ENCODE data around the gene LPIN2. TPM values are rescaled to one million over a fixed set of nuclear protein-coding genes. Genes with fewer than 3 reads are reported as not detected.

Gene LPIN2
- total RNA-seq, 2 donors from 2014 or later: 57.8 to 80.3 TPM

- no peaks in the 10 kb centered on the region for H3K9me3 Mint-ChIP-seq
- H3K27me3 Mint-ChIP-seq: no peaks in the 10 kb centered on the region
- peak overlapping the region; percentile 82 for H3K4me3 Mint-ChIP-seq
- no peak for DNase-seq (ENCODE audit: low spot score)
- peak overlapping the region; percentile 86 to 95 for H3K27ac Mint-ChIP-seq
- H3K36me3 Mint-ChIP-seq: no peaks in the 10 kb centered on the region
- ATAC-seq: peak; percentile 2 to 31
- peaks cover 59 to 77% of the 10 kb centered on the region in 2 donors for H3K4me1 Mint-ChIP-seq (ENCODE audit: low read depth in 2 of 2)
These were observed 34.7 kb downstream of the LPIN2 start for GRCh38 chr18:2978208-2978607.

- Mint-ChIP-seq H3K36me3 (no peaks in the 10 kb centered on the region), H3K27ac (peak overlapping the region; percentile 86 to 95), H3K27me3 (no peaks in the 10 kb centered on the region), H3K9me3 (no peaks in the 10 kb centered on the region), H3K4me1 (ENCODE audit: low read depth in 2 of 2) (peaks cover 62 to 77% of the 10 kb centered on the region in 2 donors), H3K4me3 (peak overlapping the region; percentile 6)
- ATAC-seq (no peak), DNase-seq (ENCODE audit: low spot score) (no peak)
These were observed 36.5 kb downstream of the LPIN2 start for GRCh38 chr18:2976218-2977132.

- H3K27ac Mint-ChIP-seq: peak overlapping the region; percentile 95 to 98
- no peak for DNase-seq (ENCODE audit: low spot score)
- H3K4me3 Mint-ChIP-seq: no peak overlapping the region
- H3K9me3 Mint-ChIP-seq: no peaks in the 10 kb centered on the region
- no peak for ATAC-seq
- H3K27me3 Mint-ChIP-seq: no peaks in the 10 kb centered on the region
- no peaks in the 10 kb centered on the region for H3K36me3 Mint-ChIP-seq
- peaks cover 68 to 77% of the 10 kb centered on the region in 2 donors for H3K4me1 Mint-ChIP-seq (ENCODE audit: low read depth in 2 of 2)
These were observed 38.2 kb downstream of the LPIN2 start for GRCh38 chr18:2974731-2975130.

GRCh38 chr18:2971741-2972552, 41.0 kb downstream of the LPIN2 start:
- Mint-ChIP-seq H3K4me3 (peak overlapping the region; percentile 84), H3K27ac (peak overlapping the region; percentile 95 to 98), H3K9me3 (no peaks in the 10 kb centered on the region), H3K4me1 (ENCODE audit: low read depth in 2 of 2) (peaks cover 68% of the 10 kb centered on the region in 2 donors), H3K27me3 (no peaks in the 10 kb centered on the region), H3K36me3 (no peaks in the 10 kb centered on the region)
- DNase-seq (ENCODE audit: low spot score): peak; percentile 89
- peak; percentile 92 to 93 for ATAC-seq

- Mint-ChIP-seq H3K27ac (peak overlapping the region; percentile 95 to 98), H3K9me3 (no peaks in the 10 kb centered on the region), H3K27me3 (no peaks in the 10 kb centered on the region), H3K4me1 (ENCODE audit: low read depth in 2 of 2) (peaks cover 67 to 68% of the 10 kb centered on the region in 2 donors), H3K36me3 (no peaks in the 10 kb centered on the region), H3K4me3 (peak overlapping the region; percentile 84)
- no peak for DNase-seq (ENCODE audit: low spot score)
- ATAC-seq: peak; percentile 41 to 45
These were observed 41.9 kb downstream of the LPIN2 start for GRCh38 chr18:2970772-2971659.

GRCh38 chr18:2970344-2970743, 42.6 kb downstream of the LPIN2 start:
- DNase-seq (ENCODE audit: low spot score) (no peak), ATAC-seq (no peak)
- peaks cover 68% of the 10 kb centered on the region in 2 donors for H3K4me1 Mint-ChIP-seq (ENCODE audit: low read depth in 2 of 2)
- no peaks in the 10 kb centered on the region for H3K9me3 Mint-ChIP-seq
- H3K36me3 Mint-ChIP-seq: no peaks in the 10 kb centered on the region
- H3K4me3 Mint-ChIP-seq: peak overlapping the region; percentile 84
- peak overlapping the region; percentile 95 to 98 for H3K27ac Mint-ChIP-seq
- no peaks in the 10 kb centered on the region for H3K27me3 Mint-ChIP-seq

- no peak for ATAC-seq
- Mint-ChIP-seq H3K36me3 (no peaks in the 10 kb centered on the region), H3K4me1 (ENCODE audit: low read depth in 2 of 2) (peaks cover 69 to 71% of the 10 kb centered on the region in 2 donors), H3K27ac (peak overlapping the region; percentile 95 to 98), H3K9me3 (no peaks in the 10 kb centered on the region), H3K4me3 (peak overlapping the region; percentile 84), H3K27me3 (no peaks in the 10 kb centered on the region)
- DNase-seq (ENCODE audit: low spot score): no peak
These were observed 43.2 kb downstream of the LPIN2 start for GRCh38 chr18:2969695-2970094.

GRCh38 chr18:2968606-2969005, 44.3 kb downstream of the LPIN2 start:
- Mint-ChIP-seq H3K4me1 (ENCODE audit: low read depth in 2 of 2) (peaks cover 76 to 80% of the 10 kb centered on the region in 2 donors), H3K27me3 (no peaks in the 10 kb centered on the region), H3K27ac (peak overlapping the region; percentile 95 to 98), H3K9me3 (no peaks in the 10 kb centered on the region), H3K36me3 (peaks cover under 1% of the 10 kb centered on the region), H3K4me3 (peak overlapping the region; percentile 84)
- DNase-seq (ENCODE audit: low spot score) (no peak), ATAC-seq (no peak)

- H3K27ac Mint-ChIP-seq: peak overlapping the region; percentile 95 to 98
- H3K4me1 Mint-ChIP-seq (ENCODE audit: low read depth in 2 of 2): peaks cover 78 to 82% of the 10 kb centered on the region in 2 donors
- no peak for ATAC-seq
- DNase-seq (ENCODE audit: low spot score): no peak
- peak overlapping the region; percentile 84 for H3K4me3 Mint-ChIP-seq
- H3K9me3 Mint-ChIP-seq: no peaks in the 10 kb centered on the region
- H3K36me3 Mint-ChIP-seq: peaks cover 8% of the 10 kb centered on the region
- no peaks in the 10 kb centered on the region for H3K27me3 Mint-ChIP-seq
These were observed 45.1 kb downstream of the LPIN2 start for GRCh38 chr18:2967820-2968219.

GRCh38 chr18:2967357-2967756, 45.6 kb downstream of the LPIN2 start:
- DNase-seq (ENCODE audit: low spot score) (no peak), ATAC-seq (peak in 1 of 2 donors; percentile 63)
- Mint-ChIP-seq H3K27ac (peak overlapping the region; percentile 95 to 98), H3K9me3 (no peaks in the 10 kb centered on the region), H3K4me1 (ENCODE audit: low read depth in 2 of 2) (peaks cover 75 to 80% of the 10 kb centered on the region in 2 donors), H3K4me3 (peak overlapping the region; percentile 84), H3K36me3 (peaks cover 8% of the 10 kb centered on the region), H3K27me3 (no peaks in the 10 kb centered on the region)

- DNase-seq (ENCODE audit: low spot score): no peak
- H3K27ac Mint-ChIP-seq: peak overlapping the region; percentile 95 to 98
- H3K4me3 Mint-ChIP-seq: peak overlapping the region; percentile 67
- peaks cover 75 to 80% of the 10 kb centered on the region in 2 donors for H3K4me1 Mint-ChIP-seq (ENCODE audit: low read depth in 2 of 2)
- no peaks in the 10 kb centered on the region for H3K27me3 Mint-ChIP-seq
- H3K36me3 Mint-ChIP-seq: peaks cover 8% of the 10 kb centered on the region
- no peak for ATAC-seq
- H3K9me3 Mint-ChIP-seq: no peaks in the 10 kb centered on the region
These were observed 46.4 kb downstream of the LPIN2 start for GRCh38 chr18:2966560-2966959.

- peak in 1 of 2 donors; percentile 58 for ATAC-seq
- peaks cover 8% of the 10 kb centered on the region for H3K36me3 Mint-ChIP-seq
- no peak for DNase-seq (ENCODE audit: low spot score)
- H3K27ac Mint-ChIP-seq: peak overlapping the region; percentile 95 to 98
- peak overlapping the region; percentile 67 for H3K4me3 Mint-ChIP-seq
- H3K9me3 Mint-ChIP-seq: no peaks in the 10 kb centered on the region
- H3K4me1 Mint-ChIP-seq (ENCODE audit: low read depth in 2 of 2): peaks cover 75 to 80% of the 10 kb centered on the region in 2 donors
- no peaks in the 10 kb centered on the region for H3K27me3 Mint-ChIP-seq
These were observed 47.1 kb downstream of the LPIN2 start for GRCh38 chr18:2965797-2966196.
